ENCODE results near the gene SCRN3. TPM values are rescaled to one million over a fixed set of nuclear protein-coding genes. Genes with fewer than 3 reads are reported as not detected.
"Not testable (repeated sequence)": the region's sequence is repeated elsewhere in the genome, so short reads cannot be mapped to it uniquely, and the experiment has no call there.

The SCRN3 gene
- polyA plus RNA-seq, 1 donor from 2014 or later = 57.1 TPM

- H3K9ac ChIP-seq (ENCODE audit: low read length); H3K9me3 ChIP-seq (ENCODE audit: low read length); H3K27me3 ChIP-seq (ENCODE audit: insufficient read depth, low read depth, low read length); H3K36me3 ChIP-seq (ENCODE audit: insufficient read depth, low read length); H3K4me3 ChIP-seq (ENCODE audit: low read length); H3K4me2 ChIP-seq (ENCODE audit: low read length); H3K79me2 ChIP-seq (replicated peaks; ENCODE audit: insufficient read depth, low read length); H3F3A ChIP-seq (ENCODE audit: insufficient read depth, low read length, poor library complexity, severe bottlenecking); H4K20me1 ChIP-seq (ENCODE audit: insufficient read depth); H2AFZ ChIP-seq (ENCODE audit: low read depth, low read length); H3K27ac ChIP-seq (ENCODE audit: low read length); H3K9me2 ChIP-seq (ENCODE audit: insufficient read depth, low read length): not testable (repeated sequence)
These were observed 14.5 kb downstream of the SCRN3 start for GRCh38 chr2:174410039-174410438.

GRCh38 chr2:174412256-174412655 lies 16.7 kb downstream of the SCRN3 start:
- no peaks in the 10 kb centered on the region for H3K9me2 ChIP-seq (ENCODE audit: insufficient read depth, low read length)
- TF ChIP-seq EP300 (conservative IDR thresholded peaks at IDR 0.05; ENCODE audit: poor library complexity, severe bottlenecking) (no peak), TAF1 (IDR thresholded peaks at IDR 0.05; ENCODE audit: low read depth) (no peak), RAD21 (conservative IDR thresholded peaks at IDR 0.05) (no peak), MXI1 (conservative IDR thresholded peaks at IDR 0.05; ENCODE audit: poor library complexity, severe bottlenecking) (no peak)
- TF ChIP-seq, protein P1, sequence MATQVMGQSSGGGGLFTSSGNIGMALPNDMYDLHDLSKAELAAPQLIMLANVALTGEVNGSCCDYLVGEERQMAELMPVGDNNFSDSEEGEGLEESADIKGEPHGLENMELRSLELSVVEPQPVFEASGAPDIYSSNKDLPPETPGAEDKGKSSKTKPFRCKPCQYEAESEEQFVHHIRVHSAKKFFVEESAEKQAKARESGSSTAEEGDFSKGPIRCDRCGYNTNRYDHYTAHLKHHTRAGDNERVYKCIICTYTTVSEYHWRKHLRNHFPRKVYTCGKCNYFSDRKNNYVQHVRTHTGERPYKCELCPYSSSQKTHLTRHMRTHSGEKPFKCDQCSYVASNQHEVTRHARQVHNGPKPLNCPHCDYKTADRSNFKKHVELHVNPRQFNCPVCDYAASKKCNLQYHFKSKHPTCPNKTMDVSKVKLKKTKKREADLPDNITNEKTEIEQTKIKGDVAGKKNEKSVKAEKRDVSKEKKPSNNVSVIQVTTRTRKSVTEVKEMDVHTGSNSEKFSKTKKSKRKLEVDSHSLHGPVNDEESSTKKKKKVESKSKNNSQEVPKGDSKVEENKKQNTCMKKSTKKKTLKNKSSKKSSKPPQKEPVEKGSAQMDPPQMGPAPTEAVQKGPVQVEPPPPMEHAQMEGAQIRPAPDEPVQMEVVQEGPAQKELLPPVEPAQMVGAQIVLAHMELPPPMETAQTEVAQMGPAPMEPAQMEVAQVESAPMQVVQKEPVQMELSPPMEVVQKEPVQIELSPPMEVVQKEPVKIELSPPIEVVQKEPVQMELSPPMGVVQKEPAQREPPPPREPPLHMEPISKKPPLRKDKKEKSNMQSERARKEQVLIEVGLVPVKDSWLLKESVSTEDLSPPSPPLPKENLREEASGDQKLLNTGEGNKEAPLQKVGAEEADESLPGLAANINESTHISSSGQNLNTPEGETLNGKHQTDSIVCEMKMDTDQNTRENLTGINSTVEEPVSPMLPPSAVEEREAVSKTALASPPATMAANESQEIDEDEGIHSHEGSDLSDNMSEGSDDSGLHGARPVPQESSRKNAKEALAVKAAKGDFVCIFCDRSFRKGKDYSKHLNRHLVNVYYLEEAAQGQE (IDR thresholded peaks at IDR 0.05; ENCODE audit: borderline replicate concordance) = no peak
- TF ChIP-seq, protein P2, sequence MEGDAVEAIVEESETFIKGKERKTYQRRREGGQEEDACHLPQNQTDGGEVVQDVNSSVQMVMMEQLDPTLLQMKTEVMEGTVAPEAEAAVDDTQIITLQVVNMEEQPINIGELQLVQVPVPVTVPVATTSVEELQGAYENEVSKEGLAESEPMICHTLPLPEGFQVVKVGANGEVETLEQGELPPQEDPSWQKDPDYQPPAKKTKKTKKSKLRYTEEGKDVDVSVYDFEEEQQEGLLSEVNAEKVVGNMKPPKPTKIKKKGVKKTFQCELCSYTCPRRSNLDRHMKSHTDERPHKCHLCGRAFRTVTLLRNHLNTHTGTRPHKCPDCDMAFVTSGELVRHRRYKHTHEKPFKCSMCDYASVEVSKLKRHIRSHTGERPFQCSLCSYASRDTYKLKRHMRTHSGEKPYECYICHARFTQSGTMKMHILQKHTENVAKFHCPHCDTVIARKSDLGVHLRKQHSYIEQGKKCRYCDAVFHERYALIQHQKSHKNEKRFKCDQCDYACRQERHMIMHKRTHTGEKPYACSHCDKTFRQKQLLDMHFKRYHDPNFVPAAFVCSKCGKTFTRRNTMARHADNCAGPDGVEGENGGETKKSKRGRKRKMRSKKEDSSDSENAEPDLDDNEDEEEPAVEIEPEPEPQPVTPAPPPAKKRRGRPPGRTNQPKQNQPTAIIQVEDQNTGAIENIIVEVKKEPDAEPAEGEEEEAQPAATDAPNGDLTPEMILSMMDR (IDR thresholded peaks at IDR 0.05; ENCODE audit: poor library complexity, severe bottlenecking) = no peak
- H3K9ac ChIP-seq (ENCODE audit: low read length) = no peak overlapping the region
- H3K4me2 ChIP-seq (ENCODE audit: low read length) = no peak overlapping the region
- no peaks in the 10 kb centered on the region for H4K20me1 ChIP-seq (ENCODE audit: insufficient read depth)
- H3K36me3 ChIP-seq (ENCODE audit: insufficient read depth, low read length) = no peaks in the 10 kb centered on the region
- no peak overlapping the region for H3K27ac ChIP-seq (ENCODE audit: low read length)
- H3K27me3 ChIP-seq (ENCODE audit: insufficient read depth, low read depth, low read length) = no peaks in the 10 kb centered on the region
- H3F3A ChIP-seq (ENCODE audit: insufficient read depth, low read length, poor library complexity, severe bottlenecking) = no peaks in the 10 kb centered on the region
- H3K4me3 ChIP-seq (ENCODE audit: low read length) = no peak overlapping the region
- H3K79me2 ChIP-seq (replicated peaks; ENCODE audit: insufficient read depth, low read length) = no peaks in the 10 kb centered on the region
- no peak overlapping the region for H2AFZ ChIP-seq (ENCODE audit: low read depth, low read length)
- no peaks in the 10 kb centered on the region for H3K9me3 ChIP-seq (ENCODE audit: low read length)

GRCh38 chr2:174428214-174428613 lies 32.7 kb downstream of the SCRN3 start:
- Histone ChIP-seq H3F3A (ENCODE audit: insufficient read depth, low read length, poor library complexity, severe bottlenecking) (no peaks in the 10 kb centered on the region), H3K4me2 (ENCODE audit: low read length) (no peak overlapping the region), H3K36me3 (ENCODE audit: insufficient read depth, low read length) (peaks cover 17% of the 10 kb centered on the region), H3K27me3 (ENCODE audit: insufficient read depth, low read depth, low read length) (no peaks in the 10 kb centered on the region), H3K4me3 (ENCODE audit: low read length) (no peak overlapping the region), H3K27ac (ENCODE audit: low read length) (no peak overlapping the region), H4K20me1 (ENCODE audit: insufficient read depth) (no peaks in the 10 kb centered on the region), H3K79me2 (replicated peaks; ENCODE audit: insufficient read depth, low read length) (no peaks in the 10 kb centered on the region), H3K9ac (ENCODE audit: low read length) (no peak overlapping the region), H2AFZ (ENCODE audit: low read depth, low read length) (no peak overlapping the region), H3K9me2 (ENCODE audit: insufficient read depth, low read length) (no peaks in the 10 kb centered on the region), H3K9me3 (ENCODE audit: low read length) (no peaks in the 10 kb centered on the region)
- TF ChIP-seq, protein P1 (IDR thresholded peaks at IDR 0.05; ENCODE audit: borderline replicate concordance) = no peak
- TF ChIP-seq POLR2AphosphoS5 (IDR thresholded peaks at IDR 0.05) (no peak), MXI1 (conservative IDR thresholded peaks at IDR 0.05; ENCODE audit: poor library complexity, severe bottlenecking) (no peak), RAD21 (conservative IDR thresholded peaks at IDR 0.05) (no peak), EP300 (conservative IDR thresholded peaks at IDR 0.05; ENCODE audit: poor library complexity, severe bottlenecking) (no peak), SMC3 (conservative IDR thresholded peaks at IDR 0.05; ENCODE audit: poor library complexity) (no peak), TAF1 (IDR thresholded peaks at IDR 0.05; ENCODE audit: low read depth) (no peak), EZH2 (IDR thresholded peaks at IDR 0.05; ENCODE audit: borderline replicate concordance, insufficient read depth, low read length, poor library complexity, severe bottlenecking) (no peak)
- TF ChIP-seq, protein P2 (IDR thresholded peaks at IDR 0.05; ENCODE audit: poor library complexity, severe bottlenecking) = no peak

All from neural cell (in vitro differentiated cells).